ENCODE data around the gene CACNA2D4.

CACNA2D4 gene

GRCh38 chr12:1869145-1869544, 49.3 kb downstream of the CACNA2D4 start:
- no peak for DNase-seq

GRCh38 chr12:1865284-1865866, 53.1 kb downstream of the CACNA2D4 start:
- no peak for DNase-seq

GRCh38 chr12:1864867-1865266, 53.6 kb downstream of the CACNA2D4 start:
- DNase-seq = no peak

GRCh38 chr12:1864456-1864855, 54.0 kb downstream of the CACNA2D4 start:
- no peak for DNase-seq

- DNase-seq = no peak
Observed at GRCh38 chr12:1863823-1864222, 54.6 kb downstream of the CACNA2D4 start.

GRCh38 chr12:1862973-1863372, 55.5 kb downstream of the CACNA2D4 start:
- DNase-seq = no peak

GRCh38 chr12:1859643-1860042, 58.8 kb downstream of the CACNA2D4 start:
- no peak for DNase-seq

GRCh38 chr12:1858456-1858855, 60.0 kb downstream of the CACNA2D4 start:
- DNase-seq = no peak

- no peak for DNase-seq
Observed at GRCh38 chr12:1857821-1858220, 60.6 kb downstream of the CACNA2D4 start.

- DNase-seq = no peak
Observed at GRCh38 chr12:1857086-1857485, 61.4 kb downstream of the CACNA2D4 start.

- no peak for DNase-seq
Observed at GRCh38 chr12:1855241-1855640, 63.2 kb downstream of the CACNA2D4 start.

GRCh38 chr12:1853716-1854115, 64.7 kb downstream of the CACNA2D4 start:
- no peak for DNase-seq

- no peak for DNase-seq
Observed at GRCh38 chr12:1852076-1852475, 66.4 kb downstream of the CACNA2D4 start.

GRCh38 chr12:1851151-1851701, 67.2 kb downstream of the CACNA2D4 start:
- no peak for DNase-seq

- no peak for DNase-seq
Observed at GRCh38 chr12:1848745-1849144, 69.7 kb downstream of the CACNA2D4 start.

- no peak for DNase-seq
Observed at GRCh38 chr12:1848146-1848545, 70.3 kb downstream of the CACNA2D4 start.

- DNase-seq = no peak
Observed at GRCh38 chr12:1847411-1847810, 71.0 kb downstream of the CACNA2D4 start.

- no peak for DNase-seq
Observed at GRCh38 chr12:1846421-1847405, 71.7 kb downstream of the CACNA2D4 start.

- DNase-seq = no peak
Observed at GRCh38 chr12:1845886-1846285, 72.6 kb downstream of the CACNA2D4 start.

GRCh38 chr12:1845427-1845826, 73.0 kb downstream of the CACNA2D4 start:
- DNase-seq = no peak

GRCh38 chr12:1844661-1845409, 73.6 kb downstream of the CACNA2D4 start:
- DNase-seq = no peak

- no peak for DNase-seq
Observed at GRCh38 chr12:1844223-1844622, 74.2 kb downstream of the CACNA2D4 start.

GRCh38 chr12:1843641-1844005, 74.8 kb downstream of the CACNA2D4 start:
- no peak for DNase-seq
